Stimulated activated CD4-positive, alpha-beta T cell treated with anti-CD3 and anti-CD28 coated beads, TNF-alpha, amount 100 ng/mL, for 1 hour (primary cell): ENCODE results near the gene FCHO2.

Source experiments
- DNase-seq, 3 donors: peaks; one replicate each; pipeline ENCODE4 v3.0.0-alpha.2; 2020; ENCODE audit warnings: low read depth in 3 of 3, low spot score in 1 of 3

The FCHO2 gene

DNA sequence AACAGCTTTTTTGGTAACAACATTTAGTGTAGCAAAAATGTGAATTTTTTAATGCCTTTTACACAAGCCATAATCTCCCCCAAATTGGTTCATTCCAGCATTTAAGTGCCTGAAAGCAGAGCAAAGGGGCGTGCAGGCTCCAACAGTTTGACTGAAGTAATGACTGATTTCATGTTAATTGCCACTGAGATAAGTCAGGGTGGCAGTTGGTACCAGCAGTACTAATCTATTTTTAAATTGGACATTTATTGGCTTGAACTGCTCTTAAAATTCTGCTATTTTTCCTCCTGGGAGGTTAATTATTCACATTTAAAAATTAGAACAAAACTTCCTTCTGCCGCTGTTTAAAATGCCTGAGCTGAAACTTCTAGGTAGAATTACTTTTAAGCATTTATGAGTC lies 176.9 kb downstream of the FCHO2 start:
- DNase-seq: no peak

- no peak for DNase-seq
These were observed 179.2 kb downstream of the FCHO2 start for GRCh38 chr5:73135021-73135420.

GRCh38 chr5:73135429-73136054 lies 179.7 kb downstream of the FCHO2 start:
- no peak for DNase-seq

- DNase-seq: no peak
These were observed 180.3 kb downstream of the FCHO2 start for GRCh38 chr5:73136055-73136562.

DNA sequence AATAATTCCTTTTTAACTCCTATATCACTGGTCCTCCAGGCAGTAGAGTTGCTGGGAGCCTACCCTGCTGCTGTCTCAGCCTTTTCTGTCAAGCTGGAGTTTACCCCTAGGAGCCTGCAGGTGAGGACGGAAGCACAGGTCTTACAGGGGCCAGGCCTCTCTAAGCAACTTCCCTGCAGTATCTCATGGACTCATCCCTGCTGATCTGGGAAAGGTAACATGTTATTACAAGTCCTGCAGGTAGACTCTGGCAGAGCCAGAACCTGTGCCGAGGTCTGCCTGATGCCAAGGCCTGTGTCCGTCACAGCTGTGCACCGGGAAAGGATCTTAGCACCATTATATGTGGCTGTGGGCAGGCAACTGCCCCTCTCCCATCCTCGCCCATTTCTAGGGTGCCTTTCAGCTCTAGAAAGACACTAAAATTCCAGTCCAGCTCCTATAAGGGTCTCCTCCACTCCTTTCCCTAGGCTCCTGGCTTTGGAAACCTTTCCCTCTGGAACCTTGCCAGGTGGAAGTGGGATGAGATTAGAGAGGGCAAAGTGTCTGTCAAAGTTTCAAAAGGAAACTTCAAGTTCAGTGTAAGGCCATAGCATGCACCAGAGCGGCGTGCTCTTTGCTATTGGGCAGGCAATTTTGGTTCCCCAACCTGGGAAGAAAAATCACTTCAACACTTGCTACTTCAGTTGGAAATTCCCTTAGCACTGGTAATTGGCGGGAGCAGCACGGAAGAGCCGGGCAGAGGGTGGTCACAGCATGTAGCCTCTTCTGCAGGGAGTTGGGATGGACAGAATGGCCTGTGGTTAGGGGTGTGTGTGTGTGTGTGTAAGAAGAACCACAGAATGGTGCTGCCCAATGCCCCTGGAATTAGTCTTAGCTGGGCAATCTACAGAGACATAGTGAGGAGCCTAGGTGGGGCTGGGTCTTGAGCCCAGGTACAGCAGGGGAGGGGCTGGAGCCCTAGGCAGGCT lies 182.0 kb downstream of the FCHO2 start:
- no peak for DNase-seq

DNA sequence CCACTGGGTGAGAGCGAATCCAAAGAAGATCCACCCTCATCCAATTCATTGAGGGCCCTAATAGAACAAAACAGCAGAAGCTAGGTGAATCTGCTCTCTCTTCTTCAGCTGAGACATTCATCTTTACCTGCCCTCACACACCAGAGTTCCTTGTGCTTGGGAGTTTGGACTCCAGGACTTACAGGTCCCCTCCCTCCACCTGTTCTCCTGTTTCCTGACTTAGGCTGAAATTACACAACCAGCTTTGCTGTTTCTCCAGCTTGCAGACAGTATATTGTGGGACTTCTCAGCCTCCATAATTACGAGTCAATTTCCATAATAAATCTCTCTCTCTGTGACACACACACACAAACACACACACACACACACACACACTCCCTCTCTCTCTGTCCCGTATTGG lies 183.6 kb downstream of the FCHO2 start:
- no peak for DNase-seq
